GM08714 (cell line): ENCODE data around the gene KCNA5.

ENCODE experiments used
- H3K4me3 ChIP-seq: fragments of 200-500 bp; sonication (Bioruptor generic); 2 replicates; pipeline ENCODE4 v1.5.1; 2014; ENCODE audit warnings: mild to moderate bottlenecking, low read length, inconsistent platforms
- ZNF274 ChIP-seq: IDR thresholded peaks from 2 replicates; pipeline ENCODE4 v1.6.1; 2012; ENCODE audit warnings: mild to moderate bottlenecking, low read depth, low read length

Gene KCNA5

DNA sequence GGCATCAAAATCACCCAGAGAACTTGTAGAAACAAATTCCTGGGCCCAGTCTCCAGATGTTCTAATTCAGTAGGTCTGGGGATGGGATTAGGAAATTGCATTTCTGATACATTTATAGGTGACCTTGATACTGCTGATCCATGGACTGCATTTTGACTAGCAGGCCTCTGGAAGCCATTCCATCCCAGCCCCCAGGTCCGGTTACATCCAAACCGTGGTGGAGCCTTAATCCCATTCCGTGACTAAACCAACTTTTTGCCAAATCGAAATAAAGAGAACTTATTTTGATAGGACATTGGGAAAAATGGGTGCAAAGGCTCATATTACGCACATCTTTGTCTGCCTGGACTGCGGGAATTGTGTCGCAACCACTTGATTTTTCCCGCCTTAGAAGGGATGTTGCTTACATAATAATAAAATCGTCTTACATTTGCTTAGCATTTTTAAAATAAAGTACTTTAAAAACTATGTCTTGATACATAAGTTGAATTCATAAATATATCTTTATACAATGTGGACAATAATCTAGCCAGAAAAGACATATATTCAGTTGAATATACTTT lies 5.8 kb upstream of the KCNA5 start:
- no peak for TF ChIP-seq ZNF274
- H3K4me3 ChIP-seq, result no peak overlapping the region

- H3K4me3 ChIP-seq, result no peak overlapping the region
- TF ChIP-seq ZNF274, result no peak
Measured at GRCh38 chr12:5038781-5039311, 4.8 kb upstream of the KCNA5 start.

DNA sequence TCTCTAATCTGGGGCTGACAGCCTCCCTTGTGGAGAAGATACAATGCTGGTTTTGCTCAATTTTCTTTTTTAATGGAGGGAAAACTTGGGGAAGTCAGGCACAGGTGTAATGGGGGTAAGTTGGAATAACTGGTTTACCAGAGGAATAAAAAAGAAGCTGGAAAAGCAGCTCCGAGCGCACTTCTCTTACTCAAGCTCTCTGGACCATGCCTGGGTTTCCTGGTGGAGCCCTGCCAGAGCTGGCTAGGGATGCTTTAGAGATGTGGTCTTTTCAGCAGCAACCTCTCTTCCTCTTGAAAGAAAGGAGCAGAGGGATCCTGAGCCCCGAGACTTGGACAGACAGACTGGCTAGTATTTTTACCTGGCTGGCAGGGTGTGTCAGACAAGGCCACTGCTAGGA lies 3.9 kb upstream of the KCNA5 start:
- TF ChIP-seq ZNF274, result no peak
- H3K4me3 ChIP-seq, result no peak overlapping the region

DNA sequence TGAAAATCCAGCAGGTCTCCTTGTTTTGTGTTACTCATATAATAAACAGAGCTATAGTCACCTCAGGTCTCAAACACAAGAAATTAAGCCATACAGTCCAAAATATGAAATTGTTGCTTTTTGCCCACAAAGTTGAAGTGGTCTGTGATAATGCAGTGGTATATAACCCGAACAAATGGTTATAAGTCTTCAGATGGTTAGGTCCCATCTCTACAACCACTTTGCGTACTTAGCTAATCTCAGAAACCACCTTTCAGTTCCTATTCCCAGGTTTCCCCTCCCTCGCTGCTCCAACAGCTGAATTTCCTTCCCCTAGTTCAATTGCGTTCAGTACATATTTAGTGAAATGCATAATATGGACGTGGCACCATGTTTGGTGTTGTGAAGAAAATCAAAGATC lies 3.3 kb upstream of the KCNA5 start:
- no peak for TF ChIP-seq ZNF274
- H3K4me3 ChIP-seq, result no peak overlapping the region

GRCh38 chr12:5044420-5045295 lies 979 bp downstream of the KCNA5 start:
- H3K4me3 ChIP-seq, result no peak overlapping the region
- TF ChIP-seq ZNF274, result no peak

DNA sequence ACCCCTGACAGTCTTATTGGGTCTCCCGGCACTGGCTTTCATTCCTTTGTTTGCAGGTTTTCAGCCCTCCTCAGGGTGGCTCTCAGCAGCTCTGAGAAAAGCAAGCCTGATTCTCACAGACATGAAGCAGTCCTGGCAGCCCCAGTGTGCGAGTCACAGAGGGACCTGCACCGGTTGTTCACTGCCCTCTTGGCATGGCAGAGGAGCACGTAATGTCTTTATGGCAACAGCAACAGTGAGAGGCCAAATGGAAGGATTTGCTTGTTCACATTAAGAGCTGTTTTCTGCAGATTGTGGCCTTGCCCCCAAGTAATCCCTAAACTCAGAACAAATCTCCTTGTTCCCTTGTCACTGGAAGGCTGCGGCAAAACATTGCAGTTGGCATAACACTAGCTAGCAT lies 3.4 kb downstream of the KCNA5 start:
- no peak for TF ChIP-seq ZNF274
- H3K4me3 ChIP-seq, result no peak overlapping the region

GRCh38 chr12:5047729-5048128 lies 4.0 kb downstream of the KCNA5 start:
- H3K4me3 ChIP-seq, result no peak overlapping the region
- no peak for TF ChIP-seq ZNF274

- no peak for TF ChIP-seq ZNF274
- no peak overlapping the region for H3K4me3 ChIP-seq
Measured at GRCh38 chr12:5050542-5050941, 6.9 kb downstream of the KCNA5 start.

GRCh38 chr12:5051334-5051733 lies 7.7 kb downstream of the KCNA5 start:
- no peak for TF ChIP-seq ZNF274
- H3K4me3 ChIP-seq, result no peak overlapping the region; the same call in 1 of the 2 replicates

- no peak overlapping the region; the same call in 1 of the 2 replicates for H3K4me3 ChIP-seq
- TF ChIP-seq ZNF274, result no peak
Measured at GRCh38 chr12:5051913-5052312, 8.2 kb downstream of the KCNA5 start.

DNA sequence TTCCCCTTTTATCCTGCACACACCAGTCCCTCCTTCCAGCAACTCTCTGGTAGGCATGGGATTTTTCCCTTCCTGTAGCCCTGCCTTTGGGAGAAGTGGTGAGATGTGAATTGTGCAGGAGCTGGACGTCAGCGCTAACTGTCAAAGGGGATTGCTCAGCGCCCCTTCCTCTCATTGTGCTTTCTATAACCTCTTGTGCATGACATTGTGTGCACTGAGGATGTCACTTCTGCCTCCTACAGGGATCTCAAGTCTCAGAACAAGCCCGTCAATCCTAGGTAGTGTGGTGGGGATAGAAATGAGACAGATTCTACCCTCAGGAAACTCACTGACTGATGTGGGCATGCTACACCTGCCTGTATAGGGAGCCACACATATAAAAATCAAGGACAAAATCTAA lies 8.7 kb downstream of the KCNA5 start:
- no peak for TF ChIP-seq ZNF274
- no peak overlapping the region; the same call in 1 of the 2 replicates for H3K4me3 ChIP-seq

GRCh38 chr12:5059358-5059757 lies 15.7 kb downstream of the KCNA5 start:
- no peak for TF ChIP-seq ZNF274

DNA sequence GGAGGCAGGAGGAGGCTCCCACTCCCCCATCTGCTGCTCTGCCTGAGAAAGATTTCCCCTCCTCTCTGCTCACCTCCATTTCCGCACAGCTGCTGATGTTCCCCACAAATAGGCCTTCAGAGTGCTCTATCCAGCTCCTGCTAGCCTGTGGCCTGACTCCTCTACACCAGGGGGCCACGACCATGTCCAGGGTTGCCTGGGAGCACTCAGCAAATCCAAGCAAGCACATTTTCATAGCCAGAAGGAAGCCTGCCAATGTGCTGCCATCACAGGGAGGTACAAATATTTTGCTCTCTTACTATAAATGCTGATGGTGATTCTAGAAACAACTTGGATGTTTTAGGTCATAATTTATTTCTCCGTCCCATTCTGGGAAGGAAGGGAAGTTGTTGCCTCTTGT lies 17.3 kb downstream of the KCNA5 start:
- no peak for TF ChIP-seq ZNF274

More at GRCh38 chr12:5059358-5059757, 15.7 kb downstream of the KCNA5 start:
- no peak overlapping the region for H3K4me3 ChIP-seq

DNA sequence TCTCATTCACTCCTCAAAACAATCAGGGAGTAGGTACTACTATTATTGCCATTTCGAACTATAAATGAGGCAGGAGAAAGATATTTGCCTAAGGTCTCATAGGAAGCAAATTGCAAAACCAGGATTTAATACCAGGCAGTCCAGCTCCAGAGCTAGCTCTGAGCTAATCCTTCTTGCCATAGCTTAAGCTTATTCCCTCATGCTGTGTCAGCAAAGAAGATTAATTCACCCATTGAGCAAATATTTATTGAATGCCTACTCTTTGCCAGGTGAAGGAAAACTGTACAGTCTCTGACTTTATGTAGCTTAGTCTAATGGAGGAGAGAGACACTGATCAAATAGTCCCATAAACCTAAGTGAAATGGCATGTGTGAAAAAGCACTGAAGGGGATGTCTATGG lies 19.5 kb downstream of the KCNA5 start:
- TF ChIP-seq ZNF274, result no peak
- no peak overlapping the region for H3K4me3 ChIP-seq

More for the DNA sequence above, 17.3 kb downstream of the KCNA5 start:
- no peak overlapping the region for H3K4me3 ChIP-seq

DNA sequence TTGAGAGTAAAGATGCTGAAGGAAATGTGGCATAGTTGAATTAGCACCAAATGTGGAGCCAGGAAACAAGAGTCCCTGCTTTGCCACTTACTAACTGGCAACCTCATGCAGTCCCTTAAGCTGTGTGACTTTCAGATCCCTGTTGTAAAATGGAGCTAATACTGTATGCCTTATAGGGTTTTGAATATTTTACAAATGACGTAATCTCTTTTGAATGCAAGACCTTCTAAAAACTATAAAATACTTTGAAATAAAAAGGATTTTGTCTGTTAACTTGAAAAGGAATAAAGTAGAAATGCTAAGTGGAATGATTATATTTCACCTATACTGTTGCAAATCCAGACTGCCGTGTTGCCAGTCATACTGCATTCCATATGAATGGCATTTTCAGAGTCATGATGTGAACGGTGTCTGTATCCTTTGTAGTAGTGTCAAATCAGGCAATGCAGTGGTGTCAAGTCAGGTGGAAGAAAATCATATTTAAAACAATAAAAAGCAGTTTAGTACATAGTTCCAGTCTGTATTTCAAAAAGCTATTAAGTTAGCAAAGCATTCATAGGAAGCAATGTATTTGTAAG lies 21.3 kb downstream of the KCNA5 start:
- no peak overlapping the region for H3K4me3 ChIP-seq
- no peak for TF ChIP-seq ZNF274
